Inflammatory macrophage treated with lipopolysaccharide for 1 hour (primary cell): Measurements from ENCODE around the gene CNTNAP2.
"Not testable (repeated sequence)": the region's sequence is repeated elsewhere in the genome, so short reads cannot be mapped to it uniquely, and the experiment has no call there.

Experiments used
- DNase-seq, 2 donors: peaks; one replicate each; pipeline ENCODE4 v3.0.0-alpha.2; 2020 to 2022

The CNTNAP2 gene

GRCh38 chr7:147595042-147595441 lies 1478.4 kb downstream of the CNTNAP2 start:
- DNase-seq: no peak

- not testable (repeated sequence) for DNase-seq
These were observed 1482.1 kb downstream of the CNTNAP2 start for GRCh38 chr7:147598687-147599086.

GRCh38 chr7:147605323-147605722 lies 1488.7 kb downstream of the CNTNAP2 start:
- DNase-seq: no peak

GRCh38 chr7:147607157-147607800 lies 1490.7 kb downstream of the CNTNAP2 start:
- no peak for DNase-seq

- no peak for DNase-seq
These were observed 1494.8 kb downstream of the CNTNAP2 start for GRCh38 chr7:147611431-147611830.

- no peak for DNase-seq
These were observed 1518.7 kb downstream of the CNTNAP2 start for GRCh38 chr7:147635288-147635687.

- DNase-seq: no peak
These were observed 1520.0 kb downstream of the CNTNAP2 start for GRCh38 chr7:147636553-147636952.

- DNase-seq: no peak
These were observed 1522.0 kb downstream of the CNTNAP2 start for GRCh38 chr7:147638566-147638965.

GRCh38 chr7:147639037-147639436 lies 1522.4 kb downstream of the CNTNAP2 start:
- no peak for DNase-seq

- no peak for DNase-seq
These were observed 1523.2 kb downstream of the CNTNAP2 start for GRCh38 chr7:147639751-147640150.

GRCh38 chr7:147640821-147641220 lies 1524.2 kb downstream of the CNTNAP2 start:
- no peak for DNase-seq

GRCh38 chr7:147646568-147646967 lies 1530.0 kb downstream of the CNTNAP2 start:
- no peak for DNase-seq

- DNase-seq: no peak
These were observed 1534.4 kb downstream of the CNTNAP2 start for GRCh38 chr7:147650991-147651390.

GRCh38 chr7:147651601-147652000 lies 1535.0 kb downstream of the CNTNAP2 start:
- no peak for DNase-seq

GRCh38 chr7:147653456-147653855 lies 1536.9 kb downstream of the CNTNAP2 start:
- DNase-seq: no peak

GRCh38 chr7:147658392-147658967 lies 1541.9 kb downstream of the CNTNAP2 start:
- DNase-seq: no peak

- DNase-seq: no peak
These were observed 1542.7 kb downstream of the CNTNAP2 start for GRCh38 chr7:147659036-147659995.

- DNase-seq: no peak
These were observed 1547.9 kb downstream of the CNTNAP2 start for GRCh38 chr7:147664541-147664940.

GRCh38 chr7:147670759-147671158 lies 1554.2 kb downstream of the CNTNAP2 start:
- no peak for DNase-seq

GRCh38 chr7:147674705-147675104 lies 1558.1 kb downstream of the CNTNAP2 start:
- DNase-seq: no peak

GRCh38 chr7:147678943-147679342 lies 1562.3 kb downstream of the CNTNAP2 start:
- no peak for DNase-seq

- DNase-seq: no peak
These were observed 1564.9 kb downstream of the CNTNAP2 start for GRCh38 chr7:147681530-147681929.

GRCh38 chr7:147700702-147701101 lies 1584.1 kb downstream of the CNTNAP2 start:
- DNase-seq: no peak

- DNase-seq: no peak
These were observed 1591.3 kb downstream of the CNTNAP2 start for GRCh38 chr7:147707926-147708325.
